Stomach smooth muscle (tissue), 2 donors: Measurements from ENCODE around the gene PLXNA4.

ENCODE experiments used
- H3K27ac ChIP-seq: one replicate; pipeline ENCODE4 v1.7.0; 2013; ENCODE audit warnings: mild to moderate bottlenecking, low read length, inconsistent platforms
- H3K27me3 ChIP-seq, 2 donors: one replicate each; pipeline ENCODE4 v1.7.0; 2013; ENCODE audit warnings: low read length in 2 of 2; ENCODE audit not compliant: insufficient read depth in 2 of 2, control insufficient read depth in 1 of 2
- H3K36me3 ChIP-seq, 2 donors: one replicate each; pipeline ENCODE4 v1.7.0; 2013; ENCODE audit warnings: low read length in 2 of 2; ENCODE audit not compliant: control insufficient read depth in 2 of 2, insufficient read depth in 2 of 2
- H3K4me1 ChIP-seq: one replicate; pipeline ENCODE4 v1.7.0; 2013; ENCODE audit warnings: low read length; ENCODE audit not compliant: control insufficient read depth, insufficient read depth
- H3K4me3 ChIP-seq, 2 donors: one replicate each; pipeline ENCODE4 v1.7.0; 2013; ENCODE audit warnings: low read length in 2 of 2
- H3K9ac ChIP-seq, 2 donors: one replicate each; pipeline ENCODE4 v1.7.0; 2013; ENCODE audit warnings: low read length in 2 of 2, mild to moderate bottlenecking in 1 of 2
- H3K9me3 ChIP-seq, 2 donors: one replicate each; pipeline ENCODE4 v1.7.0; 2013; ENCODE audit warnings: low read length in 2 of 2; ENCODE audit not compliant: control insufficient read depth in 2 of 2
- donor health status: healthy.
- donor health status: Pancreatic carcinoma.

PLXNA4 gene

DNA sequence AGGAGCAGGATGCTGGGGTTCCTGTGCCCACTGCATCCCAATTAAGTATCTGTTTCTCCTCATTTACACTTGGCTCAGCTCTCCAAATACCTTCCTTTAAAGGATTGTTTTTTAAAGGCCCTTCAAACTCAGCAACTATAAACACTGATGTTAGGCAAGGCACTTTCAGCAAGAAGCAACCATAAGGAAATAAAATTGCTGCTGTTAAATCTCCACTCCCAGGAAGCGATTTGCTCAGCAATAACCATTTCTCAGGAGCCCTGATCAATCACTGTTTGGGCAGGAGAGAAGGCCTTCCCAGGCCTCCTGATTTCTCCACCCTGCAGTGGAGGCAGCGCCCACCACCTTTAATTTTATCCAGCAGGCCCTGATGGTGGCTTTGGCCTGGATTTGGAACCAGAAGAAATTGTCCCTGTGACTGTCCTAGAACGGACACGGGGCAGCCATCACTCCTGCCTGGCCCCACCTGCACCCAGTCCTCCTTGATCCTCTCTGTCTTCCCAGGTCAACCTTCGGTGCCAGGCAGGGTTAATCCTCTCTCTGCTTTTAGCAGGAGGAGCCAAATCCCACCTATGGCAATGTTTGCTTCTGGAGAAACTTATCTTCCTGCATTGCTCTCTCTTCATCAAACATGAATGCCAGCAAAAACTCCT is 199.8 kb downstream of the PLXNA4 start:
- no peak overlapping the region for H3K9ac ChIP-seq
- H3K27me3 ChIP-seq: no peaks in the 10 kb centered on the region
- H3K27ac ChIP-seq: no peak overlapping the region
- H3K4me1 ChIP-seq: peaks cover 12% of the 10 kb centered on the region
- H3K4me3 ChIP-seq: no peak overlapping the region
- no peaks in the 10 kb centered on the region for H3K36me3 ChIP-seq
- H3K9me3 ChIP-seq: no peaks in the 10 kb centered on the region

DNA sequence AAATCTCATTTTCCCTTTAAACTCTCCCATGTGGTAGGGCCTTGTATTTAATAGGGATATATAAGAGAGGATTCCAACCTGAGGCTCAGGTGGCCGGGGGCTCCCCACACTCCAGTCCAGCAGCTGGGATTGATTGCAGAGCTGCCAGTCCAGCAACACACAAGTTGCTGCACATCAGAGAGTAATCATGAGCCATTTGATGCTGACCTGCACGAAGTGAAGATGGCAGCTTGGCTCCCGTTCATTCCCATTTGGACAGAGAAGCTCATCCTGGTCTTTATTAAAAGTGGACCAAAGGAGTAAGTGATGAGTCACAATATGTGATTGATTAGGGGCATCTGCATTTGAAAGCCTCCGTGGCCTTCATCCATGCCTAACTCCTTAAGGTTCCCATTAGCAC is 202.4 kb downstream of the PLXNA4 start:
- no peak overlapping the region for H3K4me3 ChIP-seq
- no peaks in the 10 kb centered on the region for H3K27me3 ChIP-seq
- H3K4me1 ChIP-seq: peaks cover 10% of the 10 kb centered on the region
- H3K9me3 ChIP-seq: no peaks in the 10 kb centered on the region
- no peak overlapping the region for H3K9ac ChIP-seq
- H3K36me3 ChIP-seq: no peaks in the 10 kb centered on the region
- no peak overlapping the region for H3K27ac ChIP-seq

- Histone ChIP-seq H3K4me3 (no peak overlapping the region), H3K27me3 (no peaks in the 10 kb centered on the region), H3K4me1 (peaks cover 10% of the 10 kb centered on the region), H3K36me3 (no peaks in the 10 kb centered on the region), H3K27ac (no peak overlapping the region), H3K9me3 (no peaks in the 10 kb centered on the region), H3K9ac (no peak overlapping the region)
These were observed 203.2 kb downstream of the PLXNA4 start for GRCh38 chr7:132373041-132373440.

DNA sequence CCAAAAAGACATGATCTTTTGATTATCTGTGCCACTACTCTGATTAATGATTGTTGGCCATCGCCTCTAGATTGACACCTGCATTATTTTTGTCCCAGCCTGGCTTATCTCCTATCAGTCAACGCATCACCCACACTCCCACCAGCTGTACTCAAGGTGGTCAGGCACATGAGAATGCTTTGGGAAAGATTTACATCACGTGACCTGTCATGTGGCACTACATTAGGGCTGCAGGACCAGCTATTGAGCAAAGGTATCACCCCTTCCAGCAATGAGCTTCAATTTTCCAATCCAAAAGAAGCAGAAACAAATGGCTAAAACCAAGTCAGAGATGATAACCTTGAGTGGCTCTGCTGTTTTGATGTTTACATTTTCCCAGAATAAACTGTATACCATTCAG is 204.3 kb downstream of the PLXNA4 start:
- peaks cover 10% of the 10 kb centered on the region for H3K4me1 ChIP-seq

GRCh38 chr7:132368246-132368900 is 207.9 kb downstream of the PLXNA4 start:
- Histone ChIP-seq H3K36me3 (no peaks in the 10 kb centered on the region), H3K27me3 (no peaks in the 10 kb centered on the region), H3K4me1 (no peaks in the 10 kb centered on the region), H3K9ac (no peak overlapping the region), H3K4me3 (no peak overlapping the region), H3K27ac (no peak overlapping the region), H3K9me3 (no peaks in the 10 kb centered on the region)

More for the DNA sequence above, 204.3 kb downstream of the PLXNA4 start:
- no peaks in the 10 kb centered on the region for H3K9me3 ChIP-seq
- no peak overlapping the region for H3K27ac ChIP-seq
- H3K27me3 ChIP-seq: no peaks in the 10 kb centered on the region
- no peaks in the 10 kb centered on the region for H3K36me3 ChIP-seq
- no peak overlapping the region for H3K9ac ChIP-seq
- no peak overlapping the region for H3K4me3 ChIP-seq

DNA sequence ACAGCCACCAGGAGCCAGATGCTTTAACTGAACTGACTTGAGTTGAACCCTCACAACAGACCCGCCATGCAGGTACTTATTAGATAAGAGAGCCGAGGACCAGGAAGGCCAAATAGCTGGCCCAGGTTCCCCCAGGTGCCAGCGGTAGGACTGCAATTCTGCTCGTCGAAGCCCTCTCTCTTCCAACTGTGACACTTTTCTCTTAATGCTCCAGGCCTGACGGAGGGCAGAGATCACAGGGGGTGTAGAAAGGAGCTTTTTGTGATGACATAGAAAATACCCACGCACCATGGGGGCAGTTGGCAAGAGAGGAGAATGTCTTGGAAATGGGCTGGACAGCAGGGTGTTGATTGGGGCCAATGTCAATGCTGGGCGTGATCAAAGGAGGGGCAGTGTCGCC is 208.5 kb downstream of the PLXNA4 start:
- H3K4me3 ChIP-seq: no peak overlapping the region
- H3K27ac ChIP-seq: no peak overlapping the region
- no peaks in the 10 kb centered on the region for H3K36me3 ChIP-seq
- no peak overlapping the region for H3K9ac ChIP-seq
- no peaks in the 10 kb centered on the region for H3K27me3 ChIP-seq
- H3K4me1 ChIP-seq: no peaks in the 10 kb centered on the region
- no peaks in the 10 kb centered on the region for H3K9me3 ChIP-seq

GRCh38 chr7:132367004-132367403 is 209.3 kb downstream of the PLXNA4 start:
- Histone ChIP-seq H3K9ac (no peak overlapping the region), H3K4me1 (no peaks in the 10 kb centered on the region), H3K36me3 (no peaks in the 10 kb centered on the region), H3K9me3 (no peaks in the 10 kb centered on the region), H3K4me3 (no peak overlapping the region), H3K27ac (no peak overlapping the region), H3K27me3 (no peaks in the 10 kb centered on the region)

- Histone ChIP-seq H3K9ac (no peak overlapping the region), H3K27ac (no peak overlapping the region), H3K27me3 (no peaks in the 10 kb centered on the region), H3K9me3 (no peaks in the 10 kb centered on the region), H3K4me1 (no peaks in the 10 kb centered on the region), H3K36me3 (no peaks in the 10 kb centered on the region), H3K4me3 (no peak overlapping the region)
These were observed 212.0 kb downstream of the PLXNA4 start for GRCh38 chr7:132364226-132364625.

DNA sequence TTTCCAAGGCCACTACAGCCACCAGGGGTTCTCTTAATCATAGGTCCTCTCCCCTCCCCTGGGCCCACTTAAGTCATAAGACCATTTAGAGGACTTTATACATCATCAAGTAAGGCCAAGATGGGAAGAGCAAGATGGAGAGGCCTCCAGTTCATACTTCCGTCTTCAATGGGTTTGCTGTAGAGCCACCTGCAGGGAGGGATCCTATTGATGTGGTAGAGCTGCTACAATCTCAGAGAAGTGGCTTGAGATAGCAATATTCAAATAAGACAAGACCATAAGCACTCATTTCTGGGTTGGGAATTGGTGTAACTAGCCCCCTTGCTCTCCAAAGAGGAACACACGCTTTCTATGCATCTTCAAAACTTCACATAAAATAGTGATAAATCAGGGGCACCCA is 214.2 kb downstream of the PLXNA4 start:
- Histone ChIP-seq H3K9ac (no peak overlapping the region), H3K9me3 (no peaks in the 10 kb centered on the region), H3K36me3 (no peaks in the 10 kb centered on the region), H3K27me3 (no peaks in the 10 kb centered on the region), H3K4me3 (no peak overlapping the region), H3K27ac (no peak overlapping the region), H3K4me1 (no peaks in the 10 kb centered on the region)

- H3K27me3 ChIP-seq: no peaks in the 10 kb centered on the region
- H3K27ac ChIP-seq: no peak overlapping the region
- H3K4me1 ChIP-seq: no peaks in the 10 kb centered on the region
- no peak overlapping the region for H3K9ac ChIP-seq
- H3K4me3 ChIP-seq: no peak overlapping the region
- H3K9me3 ChIP-seq: no peaks in the 10 kb centered on the region
- H3K36me3 ChIP-seq: no peaks in the 10 kb centered on the region
These were observed 215.1 kb downstream of the PLXNA4 start for GRCh38 chr7:132361146-132361545.

- Histone ChIP-seq H3K27ac (no peak overlapping the region), H3K4me3 (no peak overlapping the region), H3K36me3 (no peaks in the 10 kb centered on the region), H3K4me1 (no peaks in the 10 kb centered on the region), H3K9ac (no peak overlapping the region), H3K9me3 (no peaks in the 10 kb centered on the region), H3K27me3 (no peaks in the 10 kb centered on the region)
These were observed 216.5 kb downstream of the PLXNA4 start for GRCh38 chr7:132359743-132360142.
